ENCODE measurements around the gene SURF6.

Gene SURF6

GRCh38 chr9:133367778-133368177, 31.8 kb upstream of the SURF6 start:
- DNase-seq (ENCODE audit: low read depth) = no peak

GRCh38 chr9:133367221-133367620, 31.2 kb upstream of the SURF6 start:
- no peak for DNase-seq (ENCODE audit: low read depth)

GRCh38 chr9:133366435-133366834, 30.4 kb upstream of the SURF6 start:
- no peak for DNase-seq (ENCODE audit: low read depth)

GRCh38 chr9:133362359-133363044, 26.5 kb upstream of the SURF6 start:
- DNase-seq (ENCODE audit: low read depth) = no peak

GRCh38 chr9:133361507-133362092, 25.6 kb upstream of the SURF6 start:
- DNase-seq (ENCODE audit: low read depth) = no peak

- no peak for DNase-seq (ENCODE audit: low read depth)
These were observed 24.7 kb upstream of the SURF6 start for GRCh38 chr9:133360400-133361393.

GRCh38 chr9:133359399-133360175, 23.6 kb upstream of the SURF6 start:
- no peak for DNase-seq (ENCODE audit: low read depth)

- DNase-seq (ENCODE audit: low read depth) = no peak
These were observed 21.7 kb upstream of the SURF6 start for GRCh38 chr9:133357656-133358055.

GRCh38 chr9:133356391-133357091, 20.6 kb upstream of the SURF6 start, which contains the start of the genes SURF1 and SURF2:
SURF1 (minus strand) TSS chr9:133356487; CDS start chr9:133356453, 34 bp downstream.
SURF2 (plus strand) TSS chr9:133356550; CDS start chr9:133356593, 43 bp downstream.
- DNase-seq (ENCODE audit: low read depth) = peak; percentile 84

GRCh38 chr9:133355881-133356357, 19.9 kb upstream of the SURF6 start:
- no peak for DNase-seq (ENCODE audit: low read depth)

- no peak for DNase-seq (ENCODE audit: low read depth)
These were observed 18.8 kb upstream of the SURF6 start for GRCh38 chr9:133354766-133355165.

GRCh38 chr9:133353548-133353947, 17.6 kb upstream of the SURF6 start:
- DNase-seq (ENCODE audit: low read depth) = no peak

- no peak for DNase-seq (ENCODE audit: low read depth)
These were observed 16.8 kb upstream of the SURF6 start for GRCh38 chr9:133352635-133353340.

- no peak for DNase-seq (ENCODE audit: low read depth)
These were observed 16.1 kb upstream of the SURF6 start for GRCh38 chr9:133351908-133352634.

- no peak for DNase-seq (ENCODE audit: low read depth)
These were observed 15.5 kb upstream of the SURF6 start for GRCh38 chr9:133351526-133351907.

- no peak for DNase-seq (ENCODE audit: low read depth)
These were observed 14.1 kb upstream of the SURF6 start for GRCh38 chr9:133349965-133350616.

- no peak for DNase-seq (ENCODE audit: low read depth)
These were observed 13.0 kb upstream of the SURF6 start for GRCh38 chr9:133348718-133349573.

Data from stimulated activated CD4-positive, alpha-beta T cell treated with anti-CD3 and anti-CD28 coated beads, Interleukin-2, amount 100 ng/mL, for 4 hours (primary cell).